HG03159 (cell line): ENCODE data around the gene RNF40.

Source experiments
- ATAC-seq: cut with Tn5 transposase; IDR thresholded peaks from one replicate; pipeline ENCODE4 v1.9.1; 2021; ENCODE audit warnings: mild to moderate bottlenecking, moderate library complexity; ENCODE audit not compliant: unreplicated experiment

Gene RNF40

DNA sequence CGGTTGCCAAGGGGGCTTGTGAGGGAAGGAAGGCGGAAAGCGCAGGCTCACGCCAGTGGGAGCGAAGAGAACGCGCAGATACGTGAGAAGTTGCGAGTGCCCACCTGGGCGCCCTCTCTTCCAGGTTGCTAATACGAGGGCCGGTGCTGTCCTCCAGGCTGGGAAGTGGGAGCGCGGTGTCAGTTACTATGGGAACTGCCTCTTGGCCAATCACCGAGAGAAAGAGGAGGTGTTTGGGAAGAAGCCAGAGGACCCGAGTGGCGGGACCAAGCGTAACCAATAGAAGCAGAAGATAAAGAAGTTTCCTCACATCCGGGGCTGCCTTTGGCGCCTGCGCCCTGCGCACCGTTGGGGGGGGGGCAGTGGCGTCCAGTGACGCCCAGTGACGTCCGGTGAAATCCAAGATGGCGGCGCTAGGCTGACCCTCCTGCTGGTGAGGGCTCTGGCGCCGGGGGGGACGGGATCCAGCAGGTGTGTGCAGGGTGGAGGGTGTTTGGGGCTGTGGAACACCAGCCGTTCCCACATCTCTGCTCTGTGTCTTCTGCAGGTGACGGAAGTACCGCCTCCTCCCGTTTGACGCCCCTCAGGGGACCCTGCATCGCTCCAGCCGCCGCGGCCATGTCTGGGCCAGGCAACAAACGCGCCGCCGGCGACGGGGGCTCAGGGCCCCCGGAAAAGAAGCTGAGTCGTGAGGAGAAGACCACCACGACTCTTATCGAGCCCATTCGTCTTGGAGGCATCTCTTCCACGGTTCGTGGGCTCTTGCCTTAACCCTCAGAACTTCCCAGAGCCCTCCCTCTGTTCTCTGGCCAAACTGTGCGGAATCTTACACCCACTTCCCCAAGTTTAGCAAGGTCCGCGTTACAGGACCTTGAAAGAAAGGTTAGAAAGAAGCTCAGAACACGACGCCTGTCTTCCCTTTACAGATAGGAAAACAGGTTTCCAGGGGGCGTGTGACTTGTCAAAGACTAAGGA is at the start of gene RNF40, which contains the start of gene CFAP119:
Gene RNF40, plus strand, starts transcription at position 395 of the 975 bp plus-strand sequence. Its CDS starts 224 bp downstream, at position 619.
Gene CFAP119, minus strand, starts transcription at position 135 of the 975 bp plus-strand sequence. CDS start 314 bp downstream, outside the sequence.
- ATAC-seq = peak; percentile 84

DNA sequence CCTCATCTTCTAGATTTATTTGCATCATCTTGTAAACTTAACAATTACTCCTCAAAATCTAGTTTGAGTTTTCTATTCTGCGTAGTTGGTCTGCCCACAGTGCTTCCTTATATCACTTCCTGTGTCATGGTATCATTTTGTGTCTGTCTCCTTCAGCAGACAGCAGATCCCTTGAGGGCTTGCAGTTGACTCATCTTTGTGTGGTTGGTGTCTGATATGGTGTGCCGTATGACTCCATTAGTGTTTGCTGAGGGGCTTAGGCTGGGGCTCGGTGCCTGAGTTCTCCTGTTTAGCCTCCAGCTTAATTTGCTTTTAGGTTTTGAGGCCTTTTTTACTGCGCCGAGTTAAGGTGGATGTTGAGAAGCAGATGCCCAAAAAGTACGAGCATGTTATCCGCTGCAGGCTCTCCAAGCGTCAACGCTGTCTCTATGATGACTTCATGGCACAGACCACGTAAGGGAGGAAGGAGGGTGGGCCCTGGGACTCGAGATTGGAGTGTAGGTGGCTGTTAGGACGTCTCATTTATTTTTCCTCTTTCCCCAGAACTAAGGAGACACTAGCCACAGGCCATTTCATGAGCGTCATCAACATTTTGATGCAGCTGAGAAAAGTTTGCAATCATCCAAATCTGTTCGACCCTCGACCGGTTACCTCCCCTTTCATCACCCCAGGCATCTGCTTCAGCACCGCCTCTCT is 46.2 kb upstream of the RNF40 start:
- ATAC-seq = no peak

DNA sequence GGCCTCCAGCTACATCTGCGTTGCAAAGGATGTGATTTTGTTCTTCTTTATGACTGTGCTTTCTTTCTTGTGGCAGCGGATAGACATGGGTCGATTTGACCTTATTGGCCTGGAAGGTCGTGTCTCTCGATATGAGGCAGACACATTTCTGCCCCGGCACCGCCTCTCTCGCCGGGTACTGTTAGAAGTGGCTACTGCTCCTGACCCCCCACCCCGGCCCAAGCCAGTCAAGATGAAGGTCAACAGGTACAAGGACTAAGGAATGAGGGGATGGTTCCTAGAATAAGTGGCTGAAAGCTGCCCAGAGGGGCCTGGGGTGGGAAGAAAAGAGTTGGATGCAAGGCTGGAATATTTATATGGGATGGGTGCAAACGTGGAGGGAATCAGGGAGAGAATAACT is 42.0 kb upstream of the RNF40 start:
- no peak for ATAC-seq

DNA sequence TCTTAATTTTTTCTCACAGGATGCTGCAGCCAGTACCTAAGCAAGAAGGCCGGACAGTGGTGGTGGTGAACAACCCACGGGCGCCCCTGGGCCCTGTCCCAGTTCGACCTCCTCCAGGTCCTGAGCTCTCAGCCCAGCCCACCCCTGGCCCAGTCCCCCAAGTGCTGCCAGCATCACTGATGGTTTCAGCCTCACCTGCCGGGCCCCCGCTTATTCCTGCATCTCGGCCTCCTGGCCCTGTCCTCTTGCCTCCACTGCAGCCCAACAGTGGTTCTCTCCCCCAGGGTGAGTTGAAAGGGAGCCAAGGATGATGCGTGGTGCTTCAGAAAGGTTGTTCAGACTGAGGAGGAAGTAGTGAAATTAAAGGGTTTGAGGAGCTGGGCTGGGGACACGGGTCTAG is 41.4 kb upstream of the RNF40 start:
- ATAC-seq = no peak

DNA sequence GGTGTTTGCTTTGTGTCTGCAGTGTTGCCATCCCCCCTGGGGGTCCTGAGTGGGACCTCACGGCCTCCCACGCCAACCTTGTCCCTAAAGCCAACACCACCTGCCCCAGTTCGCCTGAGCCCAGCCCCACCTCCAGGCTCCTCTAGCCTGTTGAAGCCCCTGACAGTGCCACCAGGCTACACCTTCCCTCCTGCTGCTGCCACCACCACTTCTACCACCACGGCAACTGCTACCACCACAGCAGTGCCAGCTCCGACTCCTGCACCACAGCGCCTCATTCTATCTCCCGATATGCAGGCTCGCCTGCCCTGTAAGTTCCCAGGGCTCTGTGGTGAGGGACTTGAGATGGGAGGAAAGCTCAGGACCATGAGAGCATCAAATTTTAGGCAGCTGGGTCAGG is 41.0 kb upstream of the RNF40 start:
- ATAC-seq = no peak

DNA sequence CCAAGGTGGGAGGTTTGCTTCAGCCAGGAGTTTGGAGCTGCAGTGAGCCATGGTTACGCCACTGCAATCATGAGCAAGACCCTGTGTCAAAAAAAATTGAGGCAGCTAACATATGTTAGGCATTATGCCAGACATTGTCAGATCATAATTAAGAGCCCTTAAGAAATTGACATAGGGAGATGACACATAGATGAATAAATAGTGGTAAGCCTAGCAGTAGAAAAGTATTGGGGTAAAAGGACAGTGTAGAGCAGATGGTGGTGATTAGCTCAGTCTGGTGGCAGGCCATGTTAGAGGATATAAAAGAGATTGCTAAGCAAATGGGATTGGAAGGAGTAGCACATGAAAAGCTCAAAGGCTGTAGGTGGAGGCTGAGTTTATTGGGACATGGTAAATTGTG is 40.5 kb upstream of the RNF40 start:
- ATAC-seq = no peak

DNA sequence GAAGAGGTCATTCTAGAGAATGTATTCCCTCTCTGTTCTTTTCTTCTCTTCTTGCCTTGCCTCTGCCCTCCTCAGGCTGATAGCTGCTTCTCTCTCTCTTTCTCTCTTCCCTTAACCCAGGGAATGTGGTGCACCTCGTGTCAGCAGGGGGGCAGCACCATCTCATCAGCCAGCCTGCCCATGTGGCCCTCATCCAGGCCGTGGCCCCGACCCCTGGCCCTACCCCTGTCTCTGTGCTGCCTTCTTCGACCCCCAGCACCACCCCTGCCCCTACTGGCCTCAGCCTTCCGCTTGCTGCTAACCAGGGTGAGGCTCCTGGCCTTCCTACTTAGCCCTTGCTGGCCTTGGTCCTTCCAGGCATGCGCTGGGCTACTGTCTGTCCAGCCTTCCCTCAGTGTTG is 39.7 kb upstream of the RNF40 start:
- no peak for ATAC-seq

DNA sequence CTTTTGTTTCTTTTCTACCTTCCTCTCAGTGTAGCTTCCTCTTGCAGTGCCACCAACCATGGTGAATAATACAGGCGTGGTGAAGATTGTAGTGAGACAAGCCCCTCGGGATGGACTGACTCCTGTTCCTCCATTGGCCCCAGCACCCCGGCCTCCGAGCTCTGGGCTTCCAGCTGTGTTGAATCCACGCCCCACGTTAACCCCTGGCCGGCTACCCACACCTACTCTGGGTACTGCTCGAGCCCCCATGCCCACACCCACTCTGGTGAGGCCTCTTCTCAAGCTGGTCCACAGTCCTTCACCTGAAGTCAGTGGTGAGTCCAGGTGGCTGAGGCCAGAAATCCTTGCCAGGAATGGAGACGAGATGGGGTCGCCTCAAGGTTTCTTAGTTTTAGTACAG is 39.2 kb upstream of the RNF40 start:
- ATAC-seq = no peak

DNA sequence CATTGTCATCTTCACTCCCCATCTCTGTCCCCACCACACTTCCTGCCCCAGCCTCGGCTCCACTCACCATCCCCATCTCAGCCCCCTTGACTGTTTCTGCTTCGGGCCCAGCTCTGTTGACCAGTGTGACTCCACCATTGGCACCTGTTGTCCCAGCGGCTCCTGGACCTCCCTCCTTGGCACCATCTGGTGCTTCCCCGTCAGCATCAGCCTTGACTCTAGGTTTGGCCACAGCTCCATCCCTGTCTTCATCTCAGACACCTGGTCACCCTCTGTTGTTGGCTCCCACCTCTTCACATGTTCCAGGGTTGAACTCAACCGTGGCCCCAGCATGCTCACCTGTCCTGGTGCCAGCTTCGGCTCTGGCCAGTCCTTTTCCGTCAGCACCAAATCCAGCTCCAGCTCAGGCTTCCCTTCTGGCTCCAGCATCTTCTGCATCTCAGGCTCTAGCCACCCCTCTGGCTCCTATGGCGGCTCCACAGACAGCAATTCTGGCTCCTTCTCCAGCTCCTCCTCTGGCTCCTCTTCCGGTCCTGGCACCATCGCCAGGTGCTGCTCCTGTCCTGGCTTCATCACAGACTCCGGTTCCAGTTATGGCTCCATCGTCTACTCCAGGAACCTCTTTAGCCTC is 38.3 kb upstream of the RNF40 start:
- no peak for ATAC-seq

DNA sequence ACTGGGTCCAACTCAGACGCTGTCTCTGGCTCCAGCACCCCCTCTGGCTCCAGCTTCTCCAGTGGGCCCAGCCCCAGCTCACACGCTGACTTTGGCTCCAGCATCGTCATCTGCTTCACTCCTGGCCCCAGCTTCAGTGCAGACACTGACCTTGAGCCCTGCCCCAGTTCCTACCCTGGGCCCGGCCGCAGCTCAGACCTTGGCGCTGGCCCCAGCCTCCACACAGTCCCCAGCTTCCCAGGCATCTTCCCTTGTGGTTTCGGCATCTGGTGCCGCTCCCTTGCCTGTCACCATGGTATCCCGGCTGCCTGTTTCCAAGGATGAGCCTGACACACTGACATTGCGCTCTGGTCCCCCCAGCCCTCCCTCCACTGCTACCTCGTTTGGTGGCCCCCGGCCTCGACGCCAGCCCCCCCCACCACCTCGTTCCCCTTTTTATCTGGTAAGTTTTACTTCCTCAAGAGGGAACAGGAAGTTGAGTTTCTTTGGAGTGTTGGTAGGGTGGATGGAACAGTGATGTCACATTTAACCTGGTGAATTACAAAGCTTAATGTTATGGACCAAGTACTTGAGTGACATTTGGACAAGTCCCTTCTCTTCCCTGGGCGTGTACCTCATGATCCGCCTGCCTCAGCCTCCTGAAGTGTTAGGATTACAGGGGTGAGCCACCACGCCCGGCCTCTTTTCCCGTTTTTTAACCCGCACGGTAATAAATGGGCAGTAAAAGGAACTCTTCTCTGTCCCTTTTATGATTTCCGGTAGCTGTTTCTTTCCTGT is 37.3 kb upstream of the RNF40 start:
- no peak for ATAC-seq

DNA sequence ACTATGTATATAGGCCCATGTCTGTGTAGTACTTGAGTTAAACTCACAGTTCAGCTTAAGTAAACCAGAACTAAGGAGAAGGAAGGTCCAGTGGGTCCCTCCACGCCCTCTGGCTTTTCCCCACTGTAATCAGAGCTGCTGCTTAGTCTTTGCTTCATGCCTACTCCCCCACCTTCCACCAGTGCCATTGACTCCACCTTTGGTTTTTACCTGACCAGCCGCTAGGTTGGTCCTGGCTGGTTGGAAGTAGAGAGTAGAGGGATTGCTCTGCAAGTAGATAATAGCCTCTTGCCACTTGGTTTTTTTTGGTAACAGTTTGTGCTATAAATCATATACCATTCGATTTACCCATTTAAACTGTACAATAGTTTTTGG is 36.7 kb upstream of the RNF40 start:
- ATAC-seq = no peak

DNA sequence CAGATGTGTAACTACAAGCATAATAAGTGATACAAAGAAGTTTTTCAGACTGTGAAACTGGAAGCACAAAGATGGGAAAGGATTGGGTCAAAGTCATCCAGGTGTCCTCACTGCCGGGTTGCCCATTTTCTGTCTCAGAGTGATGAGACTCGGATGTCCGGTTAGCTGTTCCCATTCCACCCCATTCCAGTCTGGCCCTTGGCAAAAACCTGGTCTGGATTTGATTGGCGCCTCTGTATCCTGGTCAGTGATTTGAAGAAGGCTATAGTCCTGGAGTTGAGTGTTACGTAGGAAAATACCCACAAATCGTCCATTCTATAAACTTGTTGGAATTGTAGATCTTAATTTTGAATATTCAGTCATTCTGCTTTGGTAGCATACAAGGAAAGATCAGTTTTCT is 33.8 kb upstream of the RNF40 start:
- ATAC-seq = no peak

DNA sequence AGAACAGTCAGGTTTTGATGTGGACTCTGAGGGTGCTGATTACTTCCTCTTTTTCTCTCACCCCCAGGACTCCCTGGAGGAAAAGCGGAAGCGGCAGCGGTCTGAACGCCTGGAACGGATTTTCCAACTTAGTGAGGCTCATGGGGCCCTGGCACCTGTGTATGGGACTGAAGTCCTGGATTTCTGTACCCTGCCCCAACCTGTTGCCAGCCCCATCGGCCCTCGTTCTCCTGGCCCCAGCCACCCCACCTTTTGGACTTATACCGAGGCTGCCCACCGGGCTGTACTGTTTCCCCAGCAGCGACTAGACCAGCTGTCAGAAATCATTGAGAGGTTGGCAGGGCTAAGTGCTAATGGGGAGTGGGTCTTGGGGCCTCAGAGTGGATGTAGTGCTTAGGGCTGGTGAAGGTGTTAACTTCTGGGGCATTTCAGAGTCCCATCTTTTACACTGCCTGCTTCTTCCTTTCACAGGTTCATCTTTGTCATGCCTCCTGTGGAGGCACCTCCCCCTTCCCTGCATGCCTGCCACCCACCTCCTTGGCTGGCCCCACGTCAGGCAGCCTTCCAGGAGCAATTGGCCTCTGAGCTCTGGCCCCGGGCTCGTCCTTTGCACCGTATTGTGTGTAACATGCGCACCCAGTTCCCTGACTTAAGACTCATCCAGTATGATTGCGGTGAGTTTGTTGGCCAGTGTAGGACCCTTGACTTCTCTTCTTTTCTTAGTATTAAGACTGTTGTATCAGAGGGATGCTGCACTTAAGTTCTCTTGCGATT is 33.0 kb upstream of the RNF40 start:
- no peak for ATAC-seq

DNA sequence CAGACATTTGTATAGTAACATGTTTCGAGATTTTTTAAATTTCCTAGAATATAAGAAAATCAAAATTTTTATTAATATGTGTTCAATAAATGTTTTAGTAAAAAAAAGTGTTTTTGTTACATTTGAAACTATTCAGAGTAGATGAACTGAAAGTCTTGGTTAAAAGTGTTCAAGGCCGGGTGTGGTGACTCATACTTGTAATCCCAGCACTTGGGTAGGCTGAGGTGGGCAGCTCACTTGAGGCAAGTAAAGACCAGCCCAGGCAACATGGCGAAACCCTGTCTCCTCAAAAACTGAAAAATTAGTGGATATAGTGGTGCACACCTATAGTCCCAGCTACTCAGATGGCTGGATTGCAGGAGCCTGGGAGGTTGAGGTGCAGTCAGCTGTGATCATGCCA is 30.7 kb upstream of the RNF40 start:
- ATAC-seq = no peak

DNA sequence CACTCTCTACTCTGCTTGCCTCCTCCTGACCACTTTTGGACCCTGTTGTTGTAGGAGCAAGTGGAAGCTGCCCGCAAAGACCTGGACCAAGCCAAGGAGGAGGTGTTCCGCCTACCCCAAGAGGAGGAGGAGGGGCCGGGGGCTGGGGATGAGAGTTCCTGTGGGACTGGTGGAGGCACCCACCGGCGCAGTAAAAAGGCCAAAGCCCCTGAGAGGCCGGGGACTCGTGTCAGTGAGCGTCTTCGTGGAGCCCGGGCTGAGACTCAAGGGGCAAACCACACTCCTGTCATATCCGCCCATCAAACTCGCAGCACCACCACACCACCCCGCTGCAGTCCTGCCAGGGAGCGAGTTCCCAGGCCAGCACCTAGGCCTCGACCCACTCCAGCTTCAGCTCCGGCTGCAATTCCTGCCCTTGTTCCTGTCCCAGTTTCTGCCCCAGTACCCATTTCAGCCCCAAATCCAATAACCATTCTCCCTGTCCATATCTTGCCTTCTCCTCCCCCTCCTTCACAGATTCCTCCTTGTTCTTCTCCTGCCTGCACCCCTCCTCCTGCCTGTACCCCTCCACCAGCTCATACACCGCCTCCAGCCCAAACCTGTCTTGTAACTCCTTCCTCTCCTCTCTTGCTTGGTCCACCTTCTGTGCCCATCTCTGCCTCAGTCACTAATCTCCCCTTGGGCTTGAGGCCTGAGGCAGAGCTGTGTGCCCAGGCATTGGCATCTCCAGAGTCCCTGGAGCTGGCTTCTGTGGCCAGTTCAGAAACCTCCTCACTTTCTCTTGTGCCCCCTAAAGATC is 24.9 kb upstream of the RNF40 start:
- no peak for ATAC-seq

DNA sequence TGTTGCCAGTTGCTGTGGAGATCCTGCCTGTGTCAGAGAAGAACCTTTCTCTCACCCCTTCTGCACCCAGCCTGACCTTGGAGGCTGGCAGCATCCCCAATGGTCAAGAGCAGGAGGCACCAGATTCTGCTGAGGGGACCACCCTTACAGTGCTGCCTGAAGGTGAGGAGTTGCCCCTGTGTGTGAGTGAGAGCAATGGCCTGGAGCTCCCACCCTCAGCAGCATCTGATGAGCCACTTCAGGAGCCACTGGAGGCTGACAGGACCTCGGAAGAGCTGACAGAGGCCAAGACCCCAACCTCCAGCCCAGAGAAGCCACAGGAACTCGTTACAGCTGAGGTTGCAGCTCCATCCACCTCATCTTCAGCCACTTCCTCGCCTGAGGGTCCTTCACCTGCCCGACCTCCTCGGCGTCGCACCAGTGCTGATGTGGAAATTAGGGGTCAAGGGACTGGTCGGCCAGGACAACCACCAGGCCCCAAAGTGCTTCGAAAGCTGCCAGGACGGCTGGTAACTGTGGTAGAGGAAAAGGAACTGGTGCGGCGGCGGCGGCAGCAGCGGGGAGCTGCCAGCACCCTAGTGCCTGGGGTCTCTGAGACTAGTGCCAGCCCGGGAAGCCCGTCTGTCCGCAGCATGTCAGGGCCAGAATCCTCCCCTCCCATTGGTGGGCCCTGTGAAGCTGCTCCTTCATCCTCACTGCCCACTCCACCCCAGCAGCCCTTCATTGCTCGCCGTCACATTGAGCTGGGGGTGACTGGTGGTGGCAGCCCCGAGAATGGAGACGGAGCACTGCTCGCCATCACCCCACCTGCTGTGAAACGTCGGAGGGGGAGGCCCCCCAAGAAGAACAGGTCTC is 24.1 kb upstream of the RNF40 start:
- no peak for ATAC-seq

DNA sequence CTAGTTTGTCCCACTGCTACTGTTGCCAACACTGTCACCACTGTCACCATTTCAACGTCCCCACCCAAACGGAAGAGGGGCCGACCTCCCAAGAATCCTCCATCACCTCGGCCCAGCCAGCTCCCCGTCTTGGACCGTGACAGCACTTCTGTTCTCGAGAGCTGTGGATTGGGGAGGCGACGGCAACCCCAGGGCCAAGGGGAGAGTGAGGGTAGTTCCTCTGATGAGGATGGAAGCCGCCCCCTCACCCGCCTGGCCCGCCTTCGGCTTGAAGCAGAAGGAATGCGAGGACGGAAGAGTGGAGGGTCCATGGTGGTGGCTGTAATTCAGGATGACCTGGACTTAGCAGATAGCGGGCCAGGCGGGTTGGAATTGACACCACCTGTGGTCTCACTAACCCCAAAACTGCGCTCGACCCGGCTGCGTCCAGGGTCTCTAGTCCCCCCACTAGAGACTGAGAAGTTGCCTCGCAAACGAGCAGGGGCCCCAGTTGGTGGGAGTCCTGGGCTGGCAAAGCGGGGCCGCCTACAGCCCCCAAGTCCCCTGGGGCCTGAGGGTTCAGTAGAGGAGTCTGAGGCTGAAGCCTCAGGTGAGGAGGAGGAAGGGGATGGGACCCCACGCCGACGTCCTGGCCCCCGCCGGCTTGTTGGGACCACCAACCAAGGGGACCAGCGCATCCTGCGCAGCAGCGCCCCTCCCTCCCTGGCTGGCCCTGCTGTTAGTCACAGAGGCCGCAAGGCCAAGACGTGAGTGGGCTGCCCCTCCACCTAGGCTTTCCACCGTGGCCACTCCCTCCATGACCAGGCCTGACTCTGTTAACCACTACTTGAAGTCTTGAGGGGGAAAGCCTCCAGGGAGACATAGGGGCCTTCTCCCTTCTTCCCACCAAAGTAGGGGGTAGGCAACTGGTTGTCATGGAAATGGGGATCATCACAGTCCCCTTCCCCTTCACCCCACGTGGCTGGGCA is 22.9 kb upstream of the RNF40 start:
- ATAC-seq = no peak
